IMR-90 (cell line): ENCODE measurements around the gene C13orf46. TPM values are rescaled to one million over a fixed set of nuclear protein-coding genes. Genes with fewer than 3 reads are reported as not detected.

Experiments used
- ATAC-seq: fragments of 200-7000 bp; cut with Tn5 transposase; 2 replicates; pipeline ENCODE4 v1.9.1; 2020; ENCODE audit warnings: low read depth, mild to moderate bottlenecking, moderate library complexity
- BruUV-seq: library from RNA; stranded (reverse); fragments of 400-500 nt; replicated peaks from 2 replicates; lab custom pipeline; 2021; lab: Mats Ljungman, UMichigan
- CTCF ChIA-PET: fragments of 300-600 bp; formaldehyde crosslinking; extraction: SDS; loops from one replicate; lab custom pipeline; 2021; ENCODE audit warnings: antibody characterized with exemption; lab: Yijun Ruan, JAX
- POLR2A ChIA-PET: fragments of 300-600 bp; sonication (Branson Sonifier 250); formaldehyde crosslinking; loops from one replicate; lab custom pipeline; 2022; ENCODE audit warnings: antibody characterized with exemption; ENCODE audit not compliant: unreplicated experiment; lab: Charles Lee
- DNase-seq: peaks from one replicate; pipeline ENCODE4 v3.0.0; 2013
- H2AFZ ChIP-seq: replicated peaks from 2 replicates; pipeline ENCODE3; 2013; ENCODE audit warnings: low read length, mild to moderate bottlenecking; ENCODE audit not compliant: poor library complexity
- H2AK5ac ChIP-seq: 2 replicates; pipeline ENCODE4 v1.6.1; 2013; ENCODE audit warnings: low read depth, low read length, inconsistent platforms
- H2AK9ac ChIP-seq: replicated peaks from 2 replicates; pipeline ENCODE3; 2013; ENCODE audit warnings: mild to moderate bottlenecking, low read depth, low read length, moderate library complexity; ENCODE audit not compliant: poor library complexity
- H2BK120ac ChIP-seq: 2 replicates; pipeline ENCODE4 v1.6.1; 2013; ENCODE audit warnings: low read depth, low read length, inconsistent platforms
- H2BK15ac ChIP-seq: 3 replicates; pipeline ENCODE4 v1.6.1; 2013; ENCODE audit warnings: low read depth, low read length, inconsistent platforms
- H2BK20ac ChIP-seq: 2 replicates; pipeline ENCODE4 v1.6.1; 2013; ENCODE audit warnings: low read depth, mild to moderate bottlenecking, inconsistent platforms, low read length, moderate library complexity
- H2BK5ac ChIP-seq: 2 replicates; pipeline ENCODE4 v1.6.1; 2013; ENCODE audit warnings: mild to moderate bottlenecking, low read depth, low read length, inconsistent platforms; ENCODE audit not compliant: poor library complexity, severe bottlenecking
- H3K14ac ChIP-seq: replicated peaks from 2 replicates; pipeline ENCODE4 v1.6.1; 2013; ENCODE audit warnings: low read depth, low read length, inconsistent platforms
- H3K18ac ChIP-seq: 2 replicates; pipeline ENCODE4 v1.6.1; 2013; ENCODE audit warnings: low read depth, low read length, control low read depth
- H3K23ac ChIP-seq: 2 replicates; pipeline ENCODE4 v1.6.1; 2013; ENCODE audit warnings: low read depth, low read length, inconsistent platforms
- H3K27ac ChIP-seq: 2 replicates; pipeline ENCODE4 v1.5.1; 2013; ENCODE audit warnings: mild to moderate bottlenecking, control low read depth, low read length; ENCODE audit not compliant: insufficient read depth
- H3K27me3 ChIP-seq: 2 replicates; pipeline ENCODE4 v1.6.1; 2013; ENCODE audit warnings: low read length; ENCODE audit not compliant: control insufficient read depth, insufficient read depth
- H3K36me3 ChIP-seq: 2 replicates; pipeline ENCODE4 v1.6.1; 2013; ENCODE audit warnings: low read length, mixed read lengths; ENCODE audit not compliant: control insufficient read depth, insufficient read depth
- H3K4ac ChIP-seq: 2 replicates; pipeline ENCODE4 v1.6.1; 2013; ENCODE audit warnings: low read depth, low read length, inconsistent platforms
- H3K4me1 ChIP-seq: 2 replicates; pipeline ENCODE4 v1.6.1; 2013; ENCODE audit warnings: low read length, mixed read lengths; ENCODE audit not compliant: control insufficient read depth, insufficient read depth
- H3K4me2 ChIP-seq: 2 replicates; pipeline ENCODE4 v1.6.1; 2013; ENCODE audit warnings: low read depth, mild to moderate bottlenecking, control low read depth, low read length, moderate library complexity
- H3K4me3 ChIP-seq: 2 replicates; pipeline ENCODE4 v1.5.1; 2013; ENCODE audit warnings: low read depth, mild to moderate bottlenecking, control low read depth, low read length, moderate library complexity; ENCODE audit not compliant: insufficient read depth
- H3K56ac ChIP-seq: 2 replicates; pipeline ENCODE4 v1.6.1; 2013; ENCODE audit warnings: low read length, inconsistent platforms; ENCODE audit not compliant: insufficient read depth; ENCODE audit errors: extremely low read depth
- H3K79me1 ChIP-seq, 2 experiments: 2 replicates each; pipeline ENCODE4 v1.6.1; 2013; ENCODE audit warnings: low read length in 2 of 2, inconsistent platforms in 1 of 2, low read depth in 1 of 2
- H3K9ac ChIP-seq: 2 replicates; pipeline ENCODE4 v1.6.1; 2013; ENCODE audit warnings: low read depth, low read length, control low read depth
- H3K9me1 ChIP-seq: 2 replicates; pipeline ENCODE4 v1.6.1; 2013; ENCODE audit warnings: low read length, inconsistent platforms; ENCODE audit not compliant: insufficient read depth
- H3K9me3 ChIP-seq: 2 replicates; pipeline ENCODE4 v1.6.1; 2013; ENCODE audit warnings: low read length; ENCODE audit not compliant: control insufficient read depth, insufficient read depth
- H4K20me1 ChIP-seq: 2 replicates; pipeline ENCODE4 v1.6.1; 2013; ENCODE audit warnings: low read length, inconsistent platforms; ENCODE audit not compliant: insufficient read depth
- H4K5ac ChIP-seq: 2 replicates; pipeline ENCODE4 v1.6.1; 2013; ENCODE audit warnings: mild to moderate bottlenecking, low read depth, low read length, control low read depth
- H4K8ac ChIP-seq, 2 experiments: 2 replicates each; pipeline ENCODE4 v1.6.1; 2013; ENCODE audit warnings: low read depth in 2 of 2, low read length in 2 of 2, control low read depth in 1 of 2, inconsistent platforms in 1 of 2
- H4K91ac ChIP-seq: 2 replicates; pipeline ENCODE4 v1.6.1; 2013; ENCODE audit warnings: low read depth, low read length, inconsistent platforms; ENCODE audit not compliant: insufficient read depth
- CHD1 ChIP-seq: IDR thresholded peaks from 2 replicates; pipeline ENCODE4 v1.6.1; 2012; ENCODE audit warnings: low read depth, low read length, improper control_type of control experiment
- CTCF ChIP-seq: conservative IDR thresholded peaks from 2 replicates; pipeline ENCODE4 v1.5.1; 2012; ENCODE audit warnings: mild to moderate bottlenecking, low read depth, low read length, improper control_type of control experiment
- MAZ ChIP-seq: IDR thresholded peaks from 2 replicates; pipeline ENCODE4 v1.6.1; 2012; ENCODE audit warnings: low read depth, mild to moderate bottlenecking, low read length, improper control_type of control experiment, moderate library complexity, borderline replicate concordance
- MXI1 ChIP-seq: IDR thresholded peaks from 2 replicates; pipeline ENCODE4 v1.6.1; 2012; ENCODE audit warnings: low read depth, mild to moderate bottlenecking, low read length, moderate library complexity, borderline replicate concordance
- NFE2L2 ChIP-seq: fragments of 150-350 bp; IDR thresholded peaks from 2 replicates; pipeline ENCODE4 v1.6.1; 2016; ENCODE audit warnings: low read depth, mild to moderate bottlenecking, low read length
- POLR2A ChIP-seq: IDR thresholded peaks from 2 replicates; pipeline ENCODE4 v1.6.1; 2012; ENCODE audit warnings: mild to moderate bottlenecking, low read depth, low read length
- RAD21 ChIP-seq: IDR thresholded peaks from 2 replicates; pipeline ENCODE4 v1.6.1; 2012; ENCODE audit warnings: low read length, improper control_type of control experiment
- RCOR1 ChIP-seq: IDR thresholded peaks from 2 replicates; pipeline ENCODE4 v1.6.1; 2012; ENCODE audit warnings: mild to moderate bottlenecking, low read length, improper control_type of control experiment; ENCODE audit not compliant: insufficient replicate concordance
- SMC3 ChIP-seq: fragments of 150-350 bp; IDR thresholded peaks from 2 replicates; pipeline ENCODE4 v1.6.1; 2016; ENCODE audit warnings: low read depth, mild to moderate bottlenecking, antibody characterized with exemption, low read length, moderate library complexity
- USF2 ChIP-seq: fragments of 150-350 bp; IDR thresholded peaks from 2 replicates; pipeline ENCODE4 v1.6.1; 2017; ENCODE audit warnings: mild to moderate bottlenecking, antibody characterized with exemption, low read length, low read depth
- WGBS, 2 experiments: methylation state at CpG; one replicate each; pipeline versions ENCODE4 v1.1.5 to v1.1.7; 2013; ENCODE audit warnings: missing lambda C conversion rate in 2 of 2; ENCODE audit not compliant: insufficient read length in 1 of 2; ENCODE audit errors: extremely low coverage in 2 of 2; 5-methylcytosine and 5-hydroxymethylcytosine counted together
- dilution Hi-C: fragments of 300-500 bp; cut with HindIII; formaldehyde crosslinking; loops from one replicate; pipeline ENCODE4 v1.14.3; 2018; ENCODE audit warnings: low sequenced_read_pairs; ENCODE audit not compliant: unreplicated experiment
- in situ Hi-C: fragments of 300-500 bp; cut with MboI; formaldehyde crosslinking; loops from 3 replicates; pipeline ENCODE4 v1.14.3; 2019; ENCODE audit warnings: low sequenced_read_pairs, inconsistent platforms, mixed read lengths
- intact Hi-C: fragments of 100-400 bp; cut with micrococcal nuclease; formaldehyde crosslinking; loops from 2 replicates; pipeline ENCODE4 v1.10.0; 2022
- polyA plus RNA-seq, 3 experiments: library from polyadenylated mRNA; depleted of rRNA; stranded (reverse); fragments of >200 nt; gene quantifications; 2 replicates each; pipeline ENCODE4 v1.2.3, GENCODE V29; 2012; ENCODE audit warnings: low replicate concordance in 1 of 3
- total RNA-seq: library from RNA; depleted of rRNA; stranded (reverse); fragments of >200 nt; gene quantifications from 2 replicates; pipeline ENCODE4 v1.2.3, GENCODE V29; 2012

C13orf46 gene
- total and polyA plus RNA-seq, 2 of the 4 experiments (the other 2 are of a cell fraction): under 0.01 to 2.1 TPM

GRCh38 chr13:113907635-113908617, 66.0 kb downstream of the C13orf46 start (continued):
- TF ChIP-seq MXI1 (no peak), MAZ (no peak), RAD21 (peak; percentile 4; the same call in 1 of the 2 replicates)

GRCh38 chr13:113906571-113906970, 67.3 kb downstream of the C13orf46 start:
- H3K18ac ChIP-seq: peak overlapping the region; percentile 75
- peak overlapping the region; percentile 98 for H2BK20ac ChIP-seq
- peak overlapping the region; percentile 98 for H3K4ac ChIP-seq
- H2BK5ac ChIP-seq: peak overlapping the region; percentile 93
- no peaks in the 10 kb centered on the region for H3K9me3 ChIP-seq
- no peak overlapping the region for H3K4me2 ChIP-seq
- dilution Hi-C loops (no loop called here), in situ Hi-C loops (no loop called here), intact Hi-C loops (no loop called here)
- DNase-seq: no peak
- peak overlapping the region; percentile 88 for H3K27ac ChIP-seq
- H4K91ac ChIP-seq: peak overlapping the region; percentile 96
- H3K56ac ChIP-seq: peak overlapping the region; percentile 56
- H3K14ac ChIP-seq: peak overlapping the region; percentile 92
- WGBS, 2 experiments: 93% methylated on average over 2 of the region's 4 CpGs; no CpG with 5 or more reads in 1 of the 2 experiments
- H2AK9ac ChIP-seq: peak overlapping the region; percentile 68
- peak overlapping the region; percentile 94 for H3K23ac ChIP-seq
- no TSS peak for BruUV-seq
- no peaks in the 10 kb centered on the region for H4K20me1 ChIP-seq
- no peaks in the 10 kb centered on the region for H3K27me3 ChIP-seq
- TF ChIP-seq USF2 (no peak), RAD21 (no peak), POLR2A (no peak), CTCF (no peak), RCOR1 (no peak), SMC3 (no peak), CHD1 (no peak), NFE2L2 (no peak)
- H2BK15ac ChIP-seq: peak overlapping the region; percentile 89; the same call in 2 of the 3 replicates
- H3K79me1 ChIP-seq: peaks cover 0 to 30% of the 10 kb centered on the region in 2 experiments; a peak in 2 of 4 replicates
- peak overlapping the region; percentile 61 for H2AFZ ChIP-seq
- H3K36me3 ChIP-seq: no peaks in the 10 kb centered on the region
- peak overlapping the region; percentile 97 for H2AK5ac ChIP-seq
- peak overlapping the region; percentile 98 for H2BK120ac ChIP-seq
- peak overlapping the region; percentile 95 to 96 for H4K8ac ChIP-seq
- H3K9ac ChIP-seq: no peak overlapping the region
- POLR2A ChIA-PET: interaction anchor here (1.0 kb wide), 1 partner anchor 42 kb away, joined by 3 read pairs; no protein-coding TSS in a partner anchor
- H3K4me3 ChIP-seq: no peak overlapping the region
- ATAC-seq: no peak
- peaks cover 23% of the 10 kb centered on the region for H3K4me1 ChIP-seq
- CTCF ChIA-PET: no interaction called here
- H4K5ac ChIP-seq: peak overlapping the region; percentile 58
- peaks cover 3% of the 10 kb centered on the region for H3K9me1 ChIP-seq
